ENCODE results near the gene EFNA2. TPM values are rescaled to one million over a fixed set of nuclear protein-coding genes. Genes with fewer than 3 reads are reported as not detected.
A peak's percentile ranks its signal among the peaks of the same experiment; 100 is the strongest.
"Not testable (repeated sequence)": the region's sequence is repeated elsewhere in the genome, so short reads cannot be mapped to it uniquely, and the experiment has no call there.

EFNA2 gene
- total and polyA plus RNA-seq, 4 donors: 2.1 to 18.7 (median 10.8) TPM

GRCh38 chr19:1318678-1319471 is 33.2 kb downstream of the EFNA2 start:
- WGBS (ENCODE audit: insufficient coverage): 31% methylated on average over 21 of the region's 46 CpGs
- H3K27me3 ChIP-seq (ENCODE audit: control insufficient read depth, insufficient read depth, low read length): no peaks in the 10 kb centered on the region
- peaks cover 32% of the 10 kb centered on the region for H3K4me1 ChIP-seq (ENCODE audit: control insufficient read depth, insufficient read depth, low read length)
- no peak overlapping the region for H3K4me3 ChIP-seq (ENCODE audit: low read depth, low read length)
- no peak overlapping the region for H3K27ac ChIP-seq (ENCODE audit: low read depth, low read length)
- peaks cover 17% of the 10 kb centered on the region for H3K36me3 ChIP-seq (ENCODE audit: control insufficient read depth, insufficient read depth, low read length)
- no peaks in the 10 kb centered on the region for H3K9me3 ChIP-seq (ENCODE audit: control insufficient read depth, insufficient read depth, low read length)
- DNase-seq (ENCODE audit: low read depth in 4 of 6, low spot score in 6 of 6): peak in 1 of 6 donors; percentile 15

GRCh38 chr19:1320282-1320650 is 34.6 kb downstream of the EFNA2 start:
- not testable (repeated sequence) for H3K27me3 ChIP-seq (ENCODE audit: control insufficient read depth, insufficient read depth, low read length); H3K27ac ChIP-seq (ENCODE audit: low read depth, low read length); H3K4me3 ChIP-seq (ENCODE audit: low read depth, low read length); H3K9me3 ChIP-seq (ENCODE audit: control insufficient read depth, insufficient read depth, low read length); DNase-seq (ENCODE audit: low read depth in 4 of 6, low spot score in 6 of 6)
- WGBS (ENCODE audit: insufficient coverage): 100% methylated on average over 1 of the region's 3 CpGs
- H3K4me1 ChIP-seq (ENCODE audit: control insufficient read depth, insufficient read depth, low read length): peaks cover 39% of the 10 kb centered on the region
- peaks cover 17% of the 10 kb centered on the region for H3K36me3 ChIP-seq (ENCODE audit: control insufficient read depth, insufficient read depth, low read length)

- no peak for DNase-seq (ENCODE audit: low read depth in 4 of 6, low spot score in 6 of 6)
- Histone ChIP-seq H3K27ac (ENCODE audit: low read depth, low read length) (no peak overlapping the region), H3K9me3 (ENCODE audit: control insufficient read depth, insufficient read depth, low read length) (no peaks in the 10 kb centered on the region), H3K4me1 (ENCODE audit: control insufficient read depth, insufficient read depth, low read length) (peaks cover 38% of the 10 kb centered on the region), H3K4me3 (ENCODE audit: low read depth, low read length) (no peak overlapping the region), H3K27me3 (ENCODE audit: control insufficient read depth, insufficient read depth, low read length) (no peaks in the 10 kb centered on the region), H3K36me3 (ENCODE audit: control insufficient read depth, insufficient read depth, low read length) (peaks cover 17% of the 10 kb centered on the region)
- 87% methylated on average over 9 of the region's 9 CpGs for WGBS (ENCODE audit: insufficient coverage)
These were observed 35.9 kb downstream of the EFNA2 start for GRCh38 chr19:1321539-1321938.

- WGBS (ENCODE audit: insufficient coverage): 84% methylated on average over 14 of the region's 16 CpGs
- DNase-seq (ENCODE audit: low read depth in 4 of 6, low spot score in 6 of 6): no peak
- H3K4me3 ChIP-seq (ENCODE audit: low read depth, low read length): no peak overlapping the region
- H3K36me3 ChIP-seq (ENCODE audit: control insufficient read depth, insufficient read depth, low read length): peaks cover 17% of the 10 kb centered on the region
- no peaks in the 10 kb centered on the region for H3K27me3 ChIP-seq (ENCODE audit: control insufficient read depth, insufficient read depth, low read length)
- H3K4me1 ChIP-seq (ENCODE audit: control insufficient read depth, insufficient read depth, low read length): peaks cover 38% of the 10 kb centered on the region
- no peak overlapping the region for H3K27ac ChIP-seq (ENCODE audit: low read depth, low read length)
- no peaks in the 10 kb centered on the region for H3K9me3 ChIP-seq (ENCODE audit: control insufficient read depth, insufficient read depth, low read length)
These were observed 36.7 kb downstream of the EFNA2 start for GRCh38 chr19:1322198-1322981.

GRCh38 chr19:1324249-1324805 is 38.7 kb downstream of the EFNA2 start:
- H3K4me3 ChIP-seq (ENCODE audit: low read depth, low read length): peak overlapping the region; percentile 59
- peak overlapping the region; percentile 85 for H3K27ac ChIP-seq (ENCODE audit: low read depth, low read length)
- H3K27me3 ChIP-seq (ENCODE audit: control insufficient read depth, insufficient read depth, low read length): no peaks in the 10 kb centered on the region
- DNase-seq (ENCODE audit: low read depth in 4 of 6, low spot score in 6 of 6): no peak
- H3K4me1 ChIP-seq (ENCODE audit: control insufficient read depth, insufficient read depth, low read length): peaks cover 28% of the 10 kb centered on the region
- no peaks in the 10 kb centered on the region for H3K9me3 ChIP-seq (ENCODE audit: control insufficient read depth, insufficient read depth, low read length)
- peaks cover 15% of the 10 kb centered on the region for H3K36me3 ChIP-seq (ENCODE audit: control insufficient read depth, insufficient read depth, low read length)
- WGBS (ENCODE audit: insufficient coverage): 81% methylated on average over 5 of the region's 12 CpGs

- DNase-seq (ENCODE audit: low read depth in 4 of 6, low spot score in 6 of 6): peak; percentile 66 to 95 (median 78)
- Histone ChIP-seq H3K4me3 (ENCODE audit: low read depth, low read length) (peak overlapping the region; percentile 59), H3K4me1 (ENCODE audit: control insufficient read depth, insufficient read depth, low read length) (peaks cover 28% of the 10 kb centered on the region), H3K36me3 (ENCODE audit: control insufficient read depth, insufficient read depth, low read length) (peaks cover 15% of the 10 kb centered on the region), H3K27me3 (ENCODE audit: control insufficient read depth, insufficient read depth, low read length) (no peaks in the 10 kb centered on the region), H3K27ac (ENCODE audit: low read depth, low read length) (peak overlapping the region; percentile 85), H3K9me3 (ENCODE audit: control insufficient read depth, insufficient read depth, low read length) (no peaks in the 10 kb centered on the region)
- 2% methylated on average over 66 of the region's 66 CpGs for WGBS (ENCODE audit: insufficient coverage)
These were observed 39.3 kb downstream of the EFNA2 start for GRCh38 chr19:1324806-1325567.

GRCh38 chr19:1325568-1326294 is 40.1 kb downstream of the EFNA2 start:
- H3K27me3 ChIP-seq (ENCODE audit: control insufficient read depth, insufficient read depth, low read length): no peaks in the 10 kb centered on the region
- H3K4me3 ChIP-seq (ENCODE audit: low read depth, low read length): peak overlapping the region; percentile 59
- no peak for DNase-seq (ENCODE audit: low read depth in 4 of 6, low spot score in 6 of 6)
- H3K9me3 ChIP-seq (ENCODE audit: control insufficient read depth, insufficient read depth, low read length): no peaks in the 10 kb centered on the region
- peak overlapping the region; percentile 85 for H3K27ac ChIP-seq (ENCODE audit: low read depth, low read length)
- 76% methylated on average over 37 of the region's 38 CpGs for WGBS (ENCODE audit: insufficient coverage)
- H3K4me1 ChIP-seq (ENCODE audit: control insufficient read depth, insufficient read depth, low read length): peaks cover 28% of the 10 kb centered on the region
- H3K36me3 ChIP-seq (ENCODE audit: control insufficient read depth, insufficient read depth, low read length): peaks cover 15% of the 10 kb centered on the region

GRCh38 chr19:1327125-1327524 is 41.5 kb downstream of the EFNA2 start:
- Histone ChIP-seq H3K4me1 (ENCODE audit: control insufficient read depth, insufficient read depth, low read length) (peaks cover 38% of the 10 kb centered on the region), H3K4me3 (ENCODE audit: low read depth, low read length) (no peak overlapping the region), H3K36me3 (ENCODE audit: control insufficient read depth, insufficient read depth, low read length) (peaks cover 6% of the 10 kb centered on the region), H3K9me3 (ENCODE audit: control insufficient read depth, insufficient read depth, low read length) (no peaks in the 10 kb centered on the region), H3K27ac (ENCODE audit: low read depth, low read length) (no peak overlapping the region), H3K27me3 (ENCODE audit: control insufficient read depth, insufficient read depth, low read length) (no peaks in the 10 kb centered on the region)
- DNase-seq (ENCODE audit: low read depth in 4 of 6, low spot score in 6 of 6): no peak
- 86% methylated on average over 11 of the region's 14 CpGs for WGBS (ENCODE audit: insufficient coverage)

- DNase-seq (ENCODE audit: low read depth in 4 of 6, low spot score in 6 of 6): peak in 1 of 6 donors; percentile 42
- not testable (repeated sequence) for H3K27me3 ChIP-seq (ENCODE audit: control insufficient read depth, insufficient read depth, low read length); H3K27ac ChIP-seq (ENCODE audit: low read depth, low read length); H3K36me3 ChIP-seq (ENCODE audit: control insufficient read depth, insufficient read depth, low read length); H3K4me3 ChIP-seq (ENCODE audit: low read depth, low read length); H3K9me3 ChIP-seq (ENCODE audit: control insufficient read depth, insufficient read depth, low read length)
- 80% methylated on average over 2 of the region's 8 CpGs for WGBS (ENCODE audit: insufficient coverage)
- peaks cover 21% of the 10 kb centered on the region for H3K4me1 ChIP-seq (ENCODE audit: control insufficient read depth, insufficient read depth, low read length)
These were observed 46.5 kb downstream of the EFNA2 start for GRCh38 chr19:1332208-1332607.

All from spinal cord (tissue), 10 donors.